ENCODE results near the gene MED28. TPM values are rescaled to one million over a fixed set of nuclear protein-coding genes. Genes with fewer than 3 reads are reported as not detected.

Gene MED28
- total RNA-seq, 4 donors from 2014 or later: 6.1 to 14.5 (median 11.5) TPM

DNA sequence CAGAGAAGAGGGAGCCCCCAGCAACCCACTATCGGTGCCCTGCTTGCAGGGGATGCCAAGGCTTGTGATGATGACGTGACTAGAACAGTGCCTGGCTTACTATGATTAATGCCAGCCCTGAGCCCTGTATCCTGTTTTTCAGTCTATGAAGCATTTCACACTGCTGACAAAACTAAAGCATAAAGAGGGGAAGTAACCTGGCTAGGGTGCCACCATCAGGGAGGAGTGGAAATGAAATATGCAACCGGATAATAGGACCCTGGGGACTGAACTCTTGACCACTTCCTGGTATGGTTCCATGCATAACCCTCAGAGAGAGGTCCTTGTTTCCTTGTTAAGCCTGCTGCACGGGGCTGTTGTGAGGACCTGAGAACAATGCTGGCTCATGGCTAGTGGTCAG, 50.3 kb downstream of the MED28 start:
- TF ChIP-seq CTCF (IDR thresholded peaks at IDR 0.05): no peak
- no peak for TF ChIP-seq POLR2A (IDR thresholded peaks at IDR 0.05)
- H3K27me3 ChIP-seq: no peaks in the 10 kb centered on the region
- no peak overlapping the region for H3K27ac ChIP-seq
- no peak overlapping the region for H3K4me3 ChIP-seq
- intact Hi-C loops (cut with DNase I): no loop called here
- 41 to 54% methylated on average over 3 to 4 of the region's 4 CpGs for WGBS, 2 donors
- H3K4me1 ChIP-seq: no peaks in the 10 kb centered on the region
- no peak for DNase-seq
- H3K36me3 ChIP-seq: no peaks in the 10 kb centered on the region
- no peaks in the 10 kb centered on the region for H3K9me3 ChIP-seq

GRCh38 chr4:17665346-17665745, 50.9 kb downstream of the MED28 start:
- H3K36me3 ChIP-seq: no peaks in the 10 kb centered on the region
- WGBS, 2 donors: 55 to 58% methylated on average over 1 of the region's 1 CpG
- no peaks in the 10 kb centered on the region for H3K27me3 ChIP-seq
- no peaks in the 10 kb centered on the region for H3K4me1 ChIP-seq
- no peaks in the 10 kb centered on the region for H3K9me3 ChIP-seq
- no peak overlapping the region for H3K4me3 ChIP-seq
- TF ChIP-seq POLR2A (IDR thresholded peaks at IDR 0.05) (no peak), CTCF (IDR thresholded peaks at IDR 0.05) (no peak)
- DNase-seq: no peak
- intact Hi-C loops (cut with DNase I): no loop called here
- no peak overlapping the region for H3K27ac ChIP-seq

- H3K4me3 ChIP-seq: no peak overlapping the region
- intact Hi-C loops (cut with DNase I): no loop called here
- no peaks in the 10 kb centered on the region for H3K27me3 ChIP-seq
- no peaks in the 10 kb centered on the region for H3K9me3 ChIP-seq
- no peak overlapping the region for H3K27ac ChIP-seq
- 60 to 71% methylated on average over 3 of the region's 3 CpGs for WGBS, 2 donors
- H3K36me3 ChIP-seq: no peaks in the 10 kb centered on the region
- H3K4me1 ChIP-seq: no peaks in the 10 kb centered on the region
- TF ChIP-seq POLR2A (IDR thresholded peaks at IDR 0.05): no peak
- no peak for DNase-seq
These were observed 51.4 kb downstream of the MED28 start for GRCh38 chr4:17665852-17666251.

- Histone ChIP-seq H3K4me1 (no peaks in the 10 kb centered on the region), H3K4me3 (no peak overlapping the region), H3K36me3 (no peaks in the 10 kb centered on the region), H3K9me3 (no peaks in the 10 kb centered on the region), H3K27me3 (no peaks in the 10 kb centered on the region), H3K27ac (no peak overlapping the region)
- WGBS, 2 donors: 52 to 53% methylated on average over 2 to 3 of the region's 3 CpGs
- intact Hi-C loops (cut with DNase I): no loop called here
- TF ChIP-seq POLR2A (IDR thresholded peaks at IDR 0.05): no peak
- no peak for TF ChIP-seq CTCF (IDR thresholded peaks at IDR 0.05)
- DNase-seq: no peak
These were observed 52.8 kb downstream of the MED28 start for GRCh38 chr4:17667253-17667652.

GRCh38 chr4:17667653-17668201, 53.3 kb downstream of the MED28 start:
- WGBS, 2 donors: 50 to 57% methylated on average over 3 of the region's 3 CpGs
- H3K4me1 ChIP-seq: no peaks in the 10 kb centered on the region
- no peaks in the 10 kb centered on the region for H3K27me3 ChIP-seq
- TF ChIP-seq POLR2A (IDR thresholded peaks at IDR 0.05): no peak
- TF ChIP-seq CTCF (IDR thresholded peaks at IDR 0.05): no peak
- H3K9me3 ChIP-seq: no peaks in the 10 kb centered on the region
- no peak overlapping the region for H3K4me3 ChIP-seq
- no peak for DNase-seq
- no peak overlapping the region for H3K27ac ChIP-seq
- no peaks in the 10 kb centered on the region for H3K36me3 ChIP-seq
- intact Hi-C loops (cut with DNase I): no loop called here

DNA sequence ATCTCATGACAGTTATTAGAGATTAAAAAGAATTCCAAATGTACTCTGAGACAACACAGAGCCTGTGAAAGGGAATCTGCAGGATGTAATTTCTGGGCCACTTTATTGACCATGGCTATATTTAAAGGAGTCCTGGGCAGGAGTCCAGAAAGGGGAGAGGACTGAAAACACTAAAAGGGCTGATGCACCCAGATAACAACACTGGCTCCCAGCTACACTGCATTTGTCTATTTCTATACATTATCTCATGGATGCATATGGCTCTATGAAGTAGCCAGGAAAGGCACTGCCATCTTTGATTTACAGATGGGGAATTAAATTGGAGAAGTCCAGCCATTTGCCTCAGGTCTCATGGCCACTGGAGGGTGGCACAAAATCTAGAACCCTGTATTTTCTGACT, 56.0 kb downstream of the MED28 start:
- TF ChIP-seq POLR2A (IDR thresholded peaks at IDR 0.05) (no peak), CTCF (IDR thresholded peaks at IDR 0.05) (no peak)
- intact Hi-C loops (cut with DNase I): no loop called here
- Histone ChIP-seq H3K4me3 (no peak overlapping the region), H3K4me1 (no peaks in the 10 kb centered on the region), H3K36me3 (no peaks in the 10 kb centered on the region), H3K27ac (no peak overlapping the region), H3K27me3 (no peaks in the 10 kb centered on the region), H3K9me3 (no peaks in the 10 kb centered on the region)
- DNase-seq: no peak

Data from esophagus squamous epithelium (tissue), 5 donors.